ENCODE data around the gene SLC35G3. TPM values are rescaled to one million over a fixed set of nuclear protein-coding genes. Genes with fewer than 3 reads are reported as not detected.
A peak's percentile ranks its signal among the peaks of the same experiment; 100 is the strongest.
"Not testable (repeated sequence)": the region's sequence is repeated elsewhere in the genome, so short reads cannot be mapped to it uniquely, and the experiment has no call there.

Gene SLC35G3
- total RNA-seq, 1 donor from 2014 or later = not detected

DNA sequence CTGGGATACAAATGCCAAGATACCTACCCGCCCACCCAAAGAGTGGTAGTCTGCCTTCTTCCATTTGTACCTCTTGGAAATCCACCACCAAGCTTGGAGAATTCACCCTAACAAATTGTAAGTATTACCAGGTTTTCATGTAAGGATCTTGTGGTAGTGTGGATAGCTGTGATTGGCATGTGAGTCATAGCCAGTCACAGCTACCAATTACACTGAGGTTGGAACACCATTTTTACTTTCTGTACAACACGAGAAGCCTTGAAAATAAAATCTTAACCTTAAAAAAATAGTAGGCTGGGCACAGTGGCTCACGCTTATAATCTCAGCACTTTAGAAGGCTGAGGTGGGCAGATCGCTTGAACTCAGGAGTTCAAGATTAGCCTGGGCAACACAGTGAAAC is 18.5 kb upstream of the SLC35G3 start:
- no peak for DNase-seq (ENCODE audit: low spot score)

DNA sequence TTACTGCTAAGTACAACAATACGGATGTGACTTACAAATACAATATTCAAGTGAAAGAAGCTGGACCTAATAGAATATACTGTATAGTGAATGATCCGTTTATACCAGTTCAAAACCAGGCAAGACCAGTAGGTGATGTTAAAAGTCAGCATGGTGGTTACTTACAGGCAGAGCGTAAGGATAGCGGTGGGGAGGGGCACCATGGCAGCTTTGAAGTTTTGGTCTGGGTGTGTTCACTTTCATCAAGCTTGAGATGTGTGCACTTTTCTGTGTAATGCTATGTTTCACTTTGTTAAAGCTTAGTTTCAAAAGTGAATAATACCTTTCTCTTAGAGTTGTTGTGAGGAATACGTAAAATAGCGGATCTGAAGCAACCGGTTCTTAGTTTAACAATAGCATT is 16.5 kb upstream of the SLC35G3 start:
- DNase-seq (ENCODE audit: low spot score) = no peak

DNA sequence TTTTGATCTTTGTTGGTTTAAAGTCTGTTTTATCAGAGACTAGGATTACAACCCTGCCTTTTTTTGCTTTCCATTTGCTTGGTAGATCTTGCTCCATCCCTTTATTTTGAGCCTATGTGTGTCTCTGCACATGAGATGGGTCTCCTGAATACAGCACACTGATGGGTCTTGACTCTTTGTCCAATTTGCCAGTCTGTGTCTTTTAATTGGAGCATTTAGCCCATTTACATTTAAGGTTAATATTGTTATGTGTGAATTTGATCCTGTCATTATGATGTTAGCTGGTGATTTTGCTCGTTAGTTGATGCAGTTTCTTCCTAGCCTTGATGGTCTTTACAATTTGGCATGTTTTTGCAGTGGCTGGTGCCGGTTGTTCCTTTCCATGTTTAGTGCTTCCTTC is 8.4 kb upstream of the SLC35G3 start:
- not testable (repeated sequence) for DNase-seq (ENCODE audit: low spot score)

DNA sequence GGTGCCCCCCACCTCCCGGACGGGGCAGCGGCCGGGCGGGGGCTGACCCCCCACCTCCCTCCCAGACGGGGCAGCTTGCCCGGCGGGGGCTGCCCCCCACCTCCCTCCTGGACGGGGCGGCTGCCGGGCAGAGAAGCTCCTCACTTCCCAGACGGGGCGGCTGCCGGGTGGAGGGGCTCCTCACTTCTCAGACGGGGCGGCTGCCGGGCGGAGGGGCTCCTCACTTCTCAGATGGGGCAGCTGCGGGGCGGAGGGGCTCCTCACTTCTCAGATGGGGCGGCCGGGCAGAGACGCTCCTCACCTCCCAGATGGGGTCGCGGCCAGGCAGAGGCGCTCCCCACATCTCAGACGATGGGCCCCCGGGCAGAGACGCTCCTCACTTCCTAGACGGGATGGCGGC is 869 bp upstream of the SLC35G3 start:
- not testable (repeated sequence) for DNase-seq (ENCODE audit: low spot score)

DNA sequence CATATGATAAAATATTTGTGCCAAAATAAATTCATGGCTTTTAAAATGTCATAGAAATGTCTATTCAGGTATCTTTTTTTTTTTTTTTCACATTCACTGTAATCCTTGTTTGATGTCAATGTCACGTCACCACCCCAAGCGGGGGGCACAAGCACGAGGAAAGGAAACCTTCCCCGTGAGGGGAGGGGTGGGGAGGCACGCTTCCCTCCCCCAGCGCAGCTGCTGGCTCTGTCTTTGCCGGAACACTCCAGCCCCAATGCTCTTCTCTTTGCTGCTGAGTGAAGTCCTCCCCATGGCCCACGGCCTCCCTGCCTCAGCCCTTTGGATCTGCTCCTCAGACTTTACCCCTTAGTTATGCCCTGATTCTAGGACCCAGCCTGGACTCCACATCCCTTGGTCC is 1.5 kb downstream of the SLC35G3 start:
- no peak for DNase-seq (ENCODE audit: low spot score)

DNA sequence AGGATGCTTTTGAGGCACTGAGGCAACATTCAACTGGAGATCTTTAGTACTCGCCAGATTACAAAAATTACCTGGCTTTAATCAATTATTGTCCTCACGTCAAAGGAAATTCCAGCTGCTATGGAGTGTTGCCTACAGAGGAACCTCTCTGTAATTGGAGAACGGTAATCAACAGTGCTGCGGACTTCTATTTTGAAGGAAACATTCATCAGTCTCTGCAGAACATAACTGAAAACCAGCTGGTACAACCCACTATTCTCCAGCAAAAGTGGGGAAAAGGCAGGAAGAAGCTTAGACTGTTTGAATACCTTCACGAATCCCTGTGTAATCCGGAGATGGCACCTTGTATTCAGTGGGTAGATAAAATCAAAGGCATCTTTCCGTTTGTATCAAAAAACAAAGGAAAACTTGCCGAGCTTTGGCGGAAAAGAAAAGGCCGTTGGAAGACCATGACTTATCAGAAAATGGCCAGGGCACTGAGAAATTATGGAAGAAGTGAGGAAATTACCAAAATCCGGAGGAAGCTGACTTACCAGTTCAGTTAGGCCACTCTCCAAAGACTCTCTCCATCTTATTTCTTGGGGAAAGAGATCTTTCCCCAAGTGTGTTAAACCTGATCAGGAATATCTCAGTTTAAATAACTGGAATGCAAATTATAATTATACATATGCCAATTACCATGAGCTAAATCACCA is 3.0 kb downstream of the SLC35G3 start:
- DNase-seq (ENCODE audit: low spot score) = no peak

DNA sequence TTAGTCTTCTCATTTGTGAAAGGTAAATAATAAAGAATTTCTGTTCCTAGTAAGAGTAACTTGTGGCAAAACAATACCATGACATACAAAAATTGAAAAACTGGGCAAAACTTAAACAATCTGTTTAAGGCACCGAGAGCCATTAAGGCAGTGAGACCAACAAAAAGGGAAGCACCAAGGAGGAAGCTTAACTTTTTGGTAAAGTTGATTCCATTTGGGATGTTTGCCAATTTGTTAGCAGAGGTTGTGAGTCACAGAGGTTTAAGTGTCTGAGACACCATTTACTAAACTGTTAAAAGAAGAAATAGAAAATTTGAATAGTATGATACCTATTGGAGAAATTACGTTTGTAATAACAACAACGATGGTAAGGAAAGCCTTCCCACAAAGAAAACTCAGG is 4.9 kb downstream of the SLC35G3 start:
- no peak for DNase-seq (ENCODE audit: low spot score)

DNA sequence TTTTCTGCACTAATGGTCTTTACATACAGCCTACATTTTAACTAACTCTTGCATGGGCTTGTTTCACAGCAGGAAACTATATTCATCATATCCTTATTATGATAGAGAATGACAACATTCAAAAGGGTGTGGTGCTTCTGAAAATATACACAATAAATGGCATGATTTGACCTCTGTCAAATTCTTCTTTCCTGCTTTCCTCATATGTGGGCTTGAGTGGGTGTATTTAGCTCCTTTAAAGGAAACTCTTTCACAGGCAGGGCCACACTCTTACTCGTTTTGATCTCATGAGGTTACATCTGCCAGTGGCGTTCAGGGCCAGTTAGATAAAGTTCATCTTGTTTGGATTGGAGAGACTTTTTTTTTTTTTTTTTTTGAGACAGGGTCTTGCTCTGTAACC is 6.1 kb downstream of the SLC35G3 start:
- DNase-seq (ENCODE audit: low spot score) = no peak

DNA sequence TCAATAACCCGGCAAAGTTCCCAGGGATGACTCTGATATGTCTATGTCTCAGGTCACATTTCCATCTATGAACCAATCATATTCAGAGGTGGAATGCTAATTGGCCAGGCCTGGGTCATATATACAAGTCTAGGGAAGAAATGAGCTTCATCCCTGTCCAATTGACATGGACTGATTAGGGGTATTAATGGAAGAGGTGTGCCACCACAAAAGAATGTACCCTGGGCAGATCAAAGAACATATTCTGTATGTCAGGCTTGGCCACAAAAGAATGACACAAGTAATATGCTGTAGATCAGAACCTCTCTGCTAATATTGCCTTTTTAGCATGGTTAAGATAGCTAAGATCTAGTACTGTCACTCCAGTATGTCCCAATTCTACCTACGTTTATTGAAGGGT is 6.7 kb downstream of the SLC35G3 start:
- no peak for DNase-seq (ENCODE audit: low spot score)

DNA sequence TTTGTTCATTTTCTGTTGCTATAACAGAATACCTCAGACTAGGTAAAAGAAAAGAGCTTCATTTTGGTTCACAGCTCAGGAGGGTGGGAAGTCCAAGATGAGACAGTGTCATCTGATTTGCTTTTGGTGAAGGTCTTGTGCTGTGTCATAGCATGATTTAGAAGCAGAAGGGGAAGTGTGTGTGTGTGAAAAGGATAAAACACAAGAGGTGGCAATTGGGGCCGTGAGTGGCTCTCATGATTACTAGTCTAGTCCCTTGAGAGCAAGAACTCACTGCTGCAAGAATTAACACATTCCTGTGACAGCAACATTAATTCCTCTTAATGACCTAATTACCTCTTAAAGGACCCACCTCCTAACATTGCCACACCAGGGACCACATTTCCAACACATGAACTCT is 8.3 kb downstream of the SLC35G3 start:
- DNase-seq (ENCODE audit: low spot score) = no peak

DNA sequence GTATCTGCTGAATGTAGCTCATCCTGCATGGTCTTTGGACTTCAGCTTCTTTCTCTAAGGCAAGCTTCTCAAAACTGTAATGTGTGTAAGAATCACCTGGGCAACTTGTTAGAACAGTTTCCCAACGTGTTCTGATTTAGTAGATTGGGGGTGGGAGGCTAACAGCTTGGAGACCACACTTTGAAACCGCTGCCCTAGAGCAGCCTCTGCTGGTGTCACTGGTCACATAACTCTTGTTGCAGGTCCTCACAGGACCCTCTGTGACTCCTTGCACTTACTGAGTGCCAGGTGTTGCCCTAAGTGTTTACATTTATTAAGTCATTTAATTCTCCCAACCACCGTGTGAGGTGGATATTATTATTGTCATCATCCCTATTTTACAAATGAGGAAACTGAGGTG is 9.9 kb downstream of the SLC35G3 start:
- no peak for DNase-seq (ENCODE audit: low spot score)

DNA sequence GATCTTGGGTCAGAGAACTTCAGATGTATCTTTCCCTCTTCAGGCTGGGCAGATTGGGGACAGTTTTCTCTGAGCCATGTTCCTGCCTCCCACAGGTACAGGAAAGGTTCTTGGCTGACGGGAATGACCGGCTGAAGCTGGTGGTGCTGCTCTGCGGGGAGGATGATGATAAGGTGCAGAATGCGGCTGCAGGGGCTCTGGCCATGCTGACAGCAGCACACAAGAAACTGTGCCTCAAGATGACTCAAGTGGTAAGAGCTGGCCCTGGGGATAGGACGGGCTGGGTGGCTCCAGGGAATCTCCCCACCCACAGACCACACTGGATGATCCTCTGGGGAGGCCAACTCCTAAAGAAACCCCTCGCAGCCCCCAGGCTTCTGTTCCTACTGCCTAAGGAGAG is 10.9 kb downstream of the SLC35G3 start:
- no peak for DNase-seq (ENCODE audit: low spot score)

DNA sequence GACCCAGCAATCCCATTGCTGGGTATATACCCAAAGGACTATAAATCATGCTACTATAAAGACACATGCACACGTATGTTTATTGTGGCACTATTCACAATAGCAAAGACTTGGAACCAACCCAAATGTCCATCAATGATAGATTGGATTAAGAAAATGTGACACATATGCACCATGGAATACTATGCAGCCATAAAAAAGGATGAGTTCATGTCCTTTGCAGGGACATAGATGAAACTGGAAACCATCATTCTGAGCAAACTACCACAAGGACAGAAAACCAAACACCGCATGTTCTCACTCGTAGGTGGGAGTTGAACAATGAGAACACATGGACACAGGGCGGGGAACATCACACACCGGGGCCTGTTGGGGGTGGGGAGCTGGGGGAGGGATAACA is 14.8 kb downstream of the SLC35G3 start:
- not testable (repeated sequence) for DNase-seq (ENCODE audit: low spot score)

DNA sequence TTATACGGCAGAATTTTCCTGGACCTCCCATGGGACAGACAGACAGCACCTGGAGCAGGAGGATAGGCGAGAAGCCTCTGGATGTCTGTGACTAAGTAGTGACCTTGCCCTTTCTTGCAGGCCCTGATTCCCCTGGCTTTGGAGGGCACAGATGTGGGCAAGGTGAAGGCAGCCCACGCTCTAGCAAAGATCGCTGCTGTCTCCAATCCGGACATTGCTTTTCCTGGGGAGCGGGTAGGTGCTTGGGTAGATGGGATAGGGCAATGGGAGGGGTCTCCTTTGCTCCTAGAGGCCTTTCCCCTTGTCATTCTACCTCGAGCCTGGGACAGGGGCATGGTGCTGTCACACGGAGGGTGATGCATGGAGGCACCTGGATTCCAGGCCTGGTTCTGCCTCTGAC is 17.3 kb downstream of the SLC35G3 start:
- DNase-seq (ENCODE audit: low spot score) = peak; percentile 45

DNA sequence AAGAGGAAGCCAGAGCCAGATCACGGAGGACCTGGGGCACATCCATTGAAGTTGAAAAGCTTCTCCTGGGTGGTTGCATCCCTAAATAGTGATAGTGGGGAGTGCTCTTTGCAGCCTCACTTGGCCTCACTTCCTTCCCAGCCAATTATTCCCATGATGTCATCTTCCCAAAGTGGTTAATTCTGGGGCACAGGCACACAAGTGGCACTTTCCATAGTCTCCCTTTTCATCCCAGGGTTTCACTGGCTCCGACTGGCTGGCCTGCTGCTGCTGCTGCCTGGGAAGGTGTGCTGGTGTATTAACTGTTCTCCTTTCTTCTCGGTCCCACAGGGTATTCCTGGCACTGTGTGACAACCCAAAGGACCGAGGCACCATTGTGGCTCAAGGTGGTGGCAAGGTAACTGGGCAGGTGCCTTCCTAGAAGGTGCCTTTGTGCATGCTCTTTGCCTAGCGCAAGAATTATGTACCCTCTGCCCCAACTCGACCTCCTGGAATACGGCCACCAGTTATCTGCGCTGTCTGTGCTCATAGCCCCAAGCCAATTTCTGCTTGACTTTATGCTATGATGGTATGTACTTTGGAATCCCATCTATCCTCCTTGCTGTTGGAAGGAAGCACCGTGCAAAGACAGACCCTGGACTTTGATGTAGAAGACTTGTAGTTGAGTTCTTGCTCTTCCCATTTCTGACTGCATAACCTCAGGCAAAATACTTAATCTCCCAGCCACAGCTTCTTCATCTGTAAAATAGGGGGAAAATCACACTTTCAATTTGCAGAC is 18.4 kb downstream of the SLC35G3 start:
- peak; percentile 78 for DNase-seq (ENCODE audit: low spot score)

DNA sequence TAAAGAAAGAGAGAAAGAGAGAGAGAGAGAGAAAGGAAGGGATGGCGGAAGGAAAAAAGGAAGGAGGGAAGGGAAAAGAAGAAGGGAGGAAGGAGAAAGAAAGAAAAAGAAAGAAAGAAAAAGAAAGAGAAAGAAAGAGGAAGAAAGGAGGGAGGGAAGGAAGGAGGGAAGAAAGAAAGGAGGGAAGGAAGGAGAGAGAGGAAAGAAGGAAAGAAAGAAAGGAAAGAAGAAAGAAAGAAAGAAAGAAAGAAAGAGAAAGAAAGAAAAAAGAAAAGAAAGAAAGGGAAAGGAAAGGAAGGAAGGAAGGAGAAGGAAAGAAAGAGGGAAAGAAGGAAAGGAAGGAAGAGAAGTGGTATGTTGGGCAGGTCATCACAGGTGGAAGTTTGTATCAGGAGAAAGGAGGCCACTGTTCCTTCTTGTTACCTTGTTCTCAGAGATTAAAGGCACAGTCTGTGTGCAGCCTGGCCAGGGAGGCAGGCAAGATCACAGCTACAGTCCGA is 19.3 kb downstream of the SLC35G3 start:
- DNase-seq (ENCODE audit: low spot score) = no peak

DNA sequence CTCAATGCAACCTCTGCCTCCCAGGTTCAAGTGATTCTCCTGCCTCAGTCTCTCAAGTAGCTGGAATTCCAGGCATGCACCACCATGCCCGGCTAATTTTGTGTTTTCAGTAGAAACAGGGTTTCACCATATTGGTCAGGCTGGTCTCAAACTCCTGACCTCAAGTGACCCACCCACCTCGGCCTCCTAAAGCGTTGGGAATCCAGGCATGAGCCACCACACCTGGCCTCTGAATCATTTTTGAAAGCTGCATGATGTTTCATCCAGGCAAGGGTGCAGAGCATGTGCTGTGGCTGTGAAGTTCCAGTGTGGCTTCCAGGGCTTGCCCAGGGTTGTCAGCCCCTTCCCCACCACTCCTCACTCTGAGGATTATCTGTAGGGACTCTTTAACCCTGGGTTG is 21.9 kb downstream of the SLC35G3 start:
- peak; percentile 35 for DNase-seq (ENCODE audit: low spot score)

DNA sequence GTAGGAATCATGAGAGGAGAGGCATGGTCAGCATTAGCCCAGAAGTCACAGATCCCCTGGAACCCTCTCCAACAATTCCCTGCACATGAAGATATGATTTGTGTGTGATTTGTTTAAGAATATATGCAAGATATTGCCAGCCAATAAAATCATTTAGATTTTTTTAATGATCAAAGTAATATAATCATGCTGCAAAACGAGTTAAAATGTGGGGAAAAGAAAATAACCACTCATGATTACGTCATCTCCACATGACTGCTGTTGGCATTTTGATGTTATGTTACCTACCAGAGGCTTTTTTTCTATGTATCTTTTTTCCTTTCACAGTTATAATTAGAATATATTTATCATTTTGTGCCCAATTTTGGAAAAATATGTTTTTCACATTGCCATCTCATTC is 22.4 kb downstream of the SLC35G3 start:
- DNase-seq (ENCODE audit: low spot score) = no peak

DNA sequence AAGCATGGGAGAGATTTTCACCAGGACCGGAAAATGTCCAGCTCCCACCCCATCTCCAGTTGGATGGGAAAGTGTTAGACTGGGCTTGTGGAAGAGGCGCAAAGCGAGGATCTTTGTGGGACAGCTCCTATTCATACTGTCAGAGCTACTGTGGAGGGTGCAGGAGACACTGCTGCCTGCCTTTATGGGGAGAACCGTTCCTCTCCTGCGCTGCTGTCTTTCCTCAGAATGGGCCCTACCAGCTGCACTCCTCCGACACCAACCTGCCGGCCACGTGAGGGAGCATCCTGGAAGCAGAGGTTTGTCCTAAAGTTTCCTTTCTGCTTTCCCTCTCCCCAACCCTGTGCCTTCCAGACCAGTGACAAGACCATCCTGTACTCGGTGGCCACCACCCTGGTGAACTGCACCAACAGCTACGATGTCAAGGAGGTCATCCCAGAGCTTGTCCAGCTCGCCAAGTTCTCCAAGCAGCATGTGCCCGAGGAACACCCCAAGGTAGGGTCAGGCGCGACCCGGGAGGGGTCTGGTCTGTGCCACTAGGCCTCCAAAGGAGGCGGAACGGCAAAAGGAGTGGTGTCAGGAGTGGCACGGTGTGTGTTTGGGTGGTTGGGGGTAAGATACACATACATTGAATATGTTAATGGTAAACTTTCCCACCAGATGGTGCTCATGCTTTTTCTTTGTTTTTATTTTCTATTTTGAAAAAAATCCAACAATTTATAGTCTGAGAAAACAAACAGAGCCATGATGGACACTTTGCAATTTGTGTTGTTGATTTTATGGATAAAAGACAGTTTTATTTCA is 23.0 kb downstream of the SLC35G3 start:
- peak; percentile 85 for DNase-seq (ENCODE audit: low spot score)

DNA sequence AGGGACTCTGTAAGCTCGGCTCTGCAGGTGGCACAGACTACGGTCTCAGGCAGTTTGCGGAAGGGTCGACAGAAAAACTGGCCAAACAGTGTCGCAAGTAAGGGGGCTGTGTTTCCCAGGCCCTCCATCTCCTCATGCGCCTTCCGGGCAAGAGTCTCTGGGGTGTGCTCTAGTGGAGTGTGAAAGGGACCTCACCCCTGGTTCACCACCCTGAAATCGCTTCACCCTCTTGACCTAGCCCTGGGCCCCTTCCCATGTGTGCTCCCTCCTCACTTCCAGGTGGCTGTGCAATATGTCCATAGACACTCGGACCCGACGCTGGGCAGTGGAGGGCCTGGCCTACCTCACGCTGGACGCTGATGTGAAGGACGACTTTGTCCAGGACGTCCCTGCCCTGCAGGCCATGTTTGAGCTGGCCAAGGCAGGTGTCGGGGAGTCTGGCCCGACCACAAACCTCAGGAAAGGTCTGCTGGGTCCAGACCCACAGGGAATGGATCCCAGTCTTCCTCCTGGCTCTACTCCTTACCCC is 24.3 kb downstream of the SLC35G3 start:
- peak; percentile 89 for DNase-seq (ENCODE audit: low spot score)

DNA sequence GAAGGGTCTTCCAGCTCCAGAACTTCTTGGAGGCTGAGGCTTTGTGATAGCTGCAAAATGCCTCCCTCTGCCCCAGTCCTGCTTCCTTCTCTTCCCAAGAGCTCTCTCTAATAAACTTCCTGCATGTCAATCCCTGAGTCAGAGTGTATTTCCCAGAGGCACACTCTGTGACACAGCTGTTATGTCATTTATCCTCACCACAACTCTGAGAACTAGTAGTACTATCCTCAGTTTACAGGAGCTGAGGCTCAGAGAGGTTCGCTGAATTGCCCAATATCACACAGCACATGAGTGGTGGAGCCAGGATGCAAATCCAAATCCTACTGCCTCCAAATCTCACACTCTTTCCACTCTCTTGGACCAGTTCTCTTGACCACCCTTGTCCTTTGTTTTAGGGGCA is 26.5 kb downstream of the SLC35G3 start:
- peak; percentile 35 for DNase-seq (ENCODE audit: low spot score)

DNA sequence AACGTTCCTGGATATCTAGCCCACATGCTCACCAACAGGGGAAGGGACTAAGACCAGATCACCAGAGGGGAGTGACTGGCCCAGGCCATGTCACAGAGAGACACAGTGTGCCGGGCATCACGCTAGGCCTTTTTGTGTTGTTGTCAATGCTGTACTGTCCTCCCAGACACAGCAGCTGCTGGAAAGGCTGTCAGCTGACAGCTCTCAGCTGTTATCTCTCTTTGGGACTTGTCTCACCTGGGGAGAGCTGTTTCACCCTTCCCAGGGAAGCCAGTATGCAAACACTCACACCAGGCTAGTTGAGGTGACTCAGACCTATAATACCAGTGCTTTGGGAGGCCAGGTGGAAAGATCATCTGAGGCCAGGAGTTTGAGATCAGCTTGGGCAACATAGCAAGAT is 27.1 kb downstream of the SLC35G3 start:
- DNase-seq (ENCODE audit: low spot score) = peak; percentile 24
